Vagina (tissue), 2 donors: Measurements from ENCODE around the gene PREPL. TPM values are rescaled to one million over a fixed set of nuclear protein-coding genes. Genes with fewer than 3 reads are reported as not detected.

Experiments used
- DNase-seq, 2 donors: peaks; one replicate each; pipeline ENCODE4 v3.0.0-alpha.2; 2017; ENCODE audit errors: extremely low spot score in 2 of 2
- H3K27ac ChIP-seq: fragments of 200-600 bp; sonication (generic); one replicate; pipeline ENCODE4 v1.5.1; 2019
- H3K27me3 ChIP-seq: fragments of 200-600 bp; sonication (generic); one replicate; pipeline ENCODE4 v1.5.1; 2019
- H3K36me3 ChIP-seq, 2 donors: fragments of 200-600 bp; sonication (generic); one replicate each; pipeline ENCODE4 v1.5.1; 2017 to 2019
- H3K4me1 ChIP-seq: fragments of 200-600 bp; sonication (generic); one replicate; pipeline ENCODE4 v1.5.1; 2019
- H3K4me3 ChIP-seq, 2 donors: fragments of 200-600 bp; sonication (generic); 1 replicate in 1 of 2; 2 replicates in 1 of 2; pipeline ENCODE4 v1.5.1; 2016 to 2019
- H3K9me3 ChIP-seq: fragments of 200-600 bp; sonication (generic); one replicate; pipeline ENCODE4 v1.5.1; 2019
- POLR2A ChIP-seq, 2 donors: fragments of 450-650 bp; IDR thresholded peaks; one replicate each; pipeline ENCODE4 v1.6.1; 2017; ENCODE audit warnings: antibody characterized with exemption in 2 of 2, mild to moderate bottlenecking in 2 of 2, moderate library complexity in 2 of 2
- POLR2AphosphoS5 ChIP-seq, 2 donors: sonication (generic); formaldehyde crosslinking; IDR thresholded peaks; one replicate each; pipeline ENCODE4 v1.9.0; 2017; ENCODE audit warnings: antibody characterized with exemption in 2 of 2, mild to moderate bottlenecking in 2 of 2, low read depth in 1 of 2; ENCODE audit not compliant: insufficient read depth in 1 of 2
- intact Hi-C: fragments of 100-400 bp; cut with DNase I; formaldehyde crosslinking; loops from one replicate; pipeline ENCODE4 v1.15.1; 2023
- total RNA-seq: library from RNA; depleted of rRNA; stranded (reverse); fragments of >200 nt; gene quantifications from one replicate; pipeline ENCODE4 v1.2.3, GENCODE V29; 2016
- TF ChIP-seq, protein P1 (sequence below), 3 experiments: fragments of 450-650 bp in 2 of 3; fragments of 200-600 bp in 1 of 3; sonication (generic) in 1 of 3; IDR thresholded peaks; one replicate each; pipeline ENCODE4 v1.5.1; 2017 to 2019; ENCODE audit warnings: antibody characterized with exemption in 3 of 3, mild to moderate bottlenecking in 2 of 3, moderate library complexity in 2 of 3

Gene PREPL
- total RNA-seq, 1 donor from 2014 or later: 38.3 TPM

DNA sequence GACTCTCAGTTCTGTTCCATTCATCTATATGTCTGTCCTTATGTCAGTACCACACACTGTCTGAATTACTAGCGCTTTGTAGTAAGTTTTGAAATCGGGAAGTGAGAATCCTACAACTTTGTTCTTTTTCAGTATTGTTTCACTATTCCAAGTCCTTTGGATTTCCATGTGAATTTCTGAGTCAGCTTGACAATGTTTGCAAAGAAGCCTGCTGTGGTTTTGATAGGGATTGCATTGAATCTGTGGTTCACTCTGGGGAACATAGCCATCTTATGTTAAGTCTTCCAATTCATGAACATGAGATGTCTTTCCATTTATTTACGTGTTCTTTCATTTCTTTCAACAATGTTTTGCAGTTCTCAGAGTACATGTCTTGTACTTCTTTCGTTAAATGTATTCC lies 71.0 kb downstream of the PREPL start:
- Histone ChIP-seq H3K4me3 (no peak overlapping the region), H3K27ac (no peak overlapping the region), H3K9me3 (no peaks in the 10 kb centered on the region), H3K27me3 (no peaks in the 10 kb centered on the region), H3K4me1 (no peaks in the 10 kb centered on the region), H3K36me3 (no peaks in the 10 kb centered on the region)
- intact Hi-C loops: loop anchor here (10.0 kb wide), 1 partner anchor 45 kb away; no protein-coding TSS in a partner anchor
- TF ChIP-seq POLR2AphosphoS5 (IDR thresholded peaks at IDR 0.05; ENCODE audit: insufficient read depth in 1 of 2, low read depth in 1 of 2) (no peak), POLR2A (IDR thresholded peaks at IDR 0.05) (no peak)
- TF ChIP-seq, protein P1, sequence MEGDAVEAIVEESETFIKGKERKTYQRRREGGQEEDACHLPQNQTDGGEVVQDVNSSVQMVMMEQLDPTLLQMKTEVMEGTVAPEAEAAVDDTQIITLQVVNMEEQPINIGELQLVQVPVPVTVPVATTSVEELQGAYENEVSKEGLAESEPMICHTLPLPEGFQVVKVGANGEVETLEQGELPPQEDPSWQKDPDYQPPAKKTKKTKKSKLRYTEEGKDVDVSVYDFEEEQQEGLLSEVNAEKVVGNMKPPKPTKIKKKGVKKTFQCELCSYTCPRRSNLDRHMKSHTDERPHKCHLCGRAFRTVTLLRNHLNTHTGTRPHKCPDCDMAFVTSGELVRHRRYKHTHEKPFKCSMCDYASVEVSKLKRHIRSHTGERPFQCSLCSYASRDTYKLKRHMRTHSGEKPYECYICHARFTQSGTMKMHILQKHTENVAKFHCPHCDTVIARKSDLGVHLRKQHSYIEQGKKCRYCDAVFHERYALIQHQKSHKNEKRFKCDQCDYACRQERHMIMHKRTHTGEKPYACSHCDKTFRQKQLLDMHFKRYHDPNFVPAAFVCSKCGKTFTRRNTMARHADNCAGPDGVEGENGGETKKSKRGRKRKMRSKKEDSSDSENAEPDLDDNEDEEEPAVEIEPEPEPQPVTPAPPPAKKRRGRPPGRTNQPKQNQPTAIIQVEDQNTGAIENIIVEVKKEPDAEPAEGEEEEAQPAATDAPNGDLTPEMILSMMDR (IDR thresholded peaks at IDR 0.05): no peak
- no peak for DNase-seq

DNA sequence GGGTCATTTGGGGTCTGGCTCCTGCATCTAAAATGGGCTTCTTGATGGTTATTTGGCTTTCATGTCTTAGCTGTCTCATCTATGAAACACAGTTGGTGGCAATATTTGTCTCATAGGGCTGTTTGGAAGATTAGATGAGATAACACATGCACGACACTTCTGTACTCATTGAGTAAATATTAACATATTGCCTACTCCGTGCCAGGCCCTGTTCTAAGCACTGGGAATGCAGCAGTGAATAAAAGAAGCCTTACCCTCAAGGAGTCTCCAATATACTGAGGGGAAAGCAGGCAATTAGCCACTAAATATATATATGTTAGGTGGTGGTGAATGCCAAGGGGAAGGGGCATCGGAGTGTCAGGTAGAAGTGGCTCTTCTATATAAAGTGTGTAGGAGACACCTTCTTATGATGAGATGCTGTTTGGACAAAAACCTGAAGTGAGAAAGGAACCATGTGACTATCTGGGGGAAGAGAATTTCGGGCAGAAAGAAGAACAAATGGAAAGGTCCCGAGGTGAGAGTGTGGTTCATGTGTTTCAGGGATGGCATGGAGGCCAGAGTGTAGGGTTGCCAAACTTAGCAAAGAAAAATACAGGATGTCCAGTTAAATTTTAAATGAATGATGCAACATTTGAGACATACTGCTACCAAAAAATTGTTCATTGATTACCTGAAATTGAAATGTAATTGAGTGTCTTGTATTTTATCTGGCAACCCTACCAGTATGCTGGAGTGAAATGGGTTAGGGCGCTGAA lies 74.2 kb downstream of the PREPL start:
- Histone ChIP-seq H3K4me1 (no peaks in the 10 kb centered on the region), H3K9me3 (no peaks in the 10 kb centered on the region), H3K4me3 (no peak overlapping the region), H3K36me3 (no peaks in the 10 kb centered on the region), H3K27ac (no peak overlapping the region), H3K27me3 (no peaks in the 10 kb centered on the region)
- no peak for TF ChIP-seq POLR2AphosphoS5 (IDR thresholded peaks at IDR 0.05; ENCODE audit: insufficient read depth in 1 of 2, low read depth in 1 of 2)
- no peak for DNase-seq
- intact Hi-C loops: no loop called here

DNA sequence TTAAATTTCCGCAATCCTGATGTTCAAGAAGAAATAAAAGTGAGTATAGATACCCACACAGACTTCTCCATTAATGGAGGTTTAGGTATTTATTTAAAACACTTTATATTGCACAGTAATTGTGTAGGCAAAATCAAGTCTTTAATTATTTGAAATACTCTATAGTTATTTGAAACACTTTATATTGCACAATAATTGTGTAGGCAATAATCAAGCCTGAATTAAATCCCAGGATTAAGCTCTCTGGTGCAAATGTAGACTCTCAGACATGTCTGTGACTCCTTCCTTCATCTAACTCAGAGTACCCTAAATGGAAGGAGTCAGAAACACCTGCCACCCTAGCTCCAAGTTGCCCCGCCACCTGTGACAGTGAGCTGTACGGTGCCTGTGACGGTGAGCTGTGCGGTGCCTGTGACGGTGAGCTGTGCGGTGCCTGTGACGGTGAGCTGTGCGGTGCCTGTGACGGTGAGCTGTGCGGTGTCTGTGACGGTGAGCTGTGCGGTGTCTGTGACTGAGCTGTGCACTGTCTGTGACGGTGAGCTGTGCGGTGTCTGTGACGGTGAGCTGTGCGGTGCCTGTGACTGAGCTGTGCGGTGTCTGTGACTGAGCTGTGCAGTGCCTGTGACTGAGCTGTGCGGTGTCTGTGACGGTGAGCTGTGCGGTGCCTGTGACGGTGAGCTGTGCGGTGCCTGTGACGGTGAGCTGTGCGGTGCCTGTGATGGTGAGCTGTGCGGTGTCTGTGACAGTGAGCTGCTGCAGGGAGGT lies 75.0 kb downstream of the PREPL start:
- Histone ChIP-seq H3K4me3 (no peak overlapping the region), H3K27ac (no peak overlapping the region), H3K36me3 (no peaks in the 10 kb centered on the region), H3K4me1 (no peaks in the 10 kb centered on the region), H3K9me3 (no peaks in the 10 kb centered on the region), H3K27me3 (no peaks in the 10 kb centered on the region)
- intact Hi-C loops: no loop called here
- no peak for DNase-seq
- no peak for TF ChIP-seq POLR2A (IDR thresholded peaks at IDR 0.05)
- no peak for TF ChIP-seq POLR2AphosphoS5 (IDR thresholded peaks at IDR 0.05; ENCODE audit: insufficient read depth in 1 of 2, low read depth in 1 of 2)
- TF ChIP-seq, protein P1 (IDR thresholded peaks at IDR 0.05): no peak

DNA sequence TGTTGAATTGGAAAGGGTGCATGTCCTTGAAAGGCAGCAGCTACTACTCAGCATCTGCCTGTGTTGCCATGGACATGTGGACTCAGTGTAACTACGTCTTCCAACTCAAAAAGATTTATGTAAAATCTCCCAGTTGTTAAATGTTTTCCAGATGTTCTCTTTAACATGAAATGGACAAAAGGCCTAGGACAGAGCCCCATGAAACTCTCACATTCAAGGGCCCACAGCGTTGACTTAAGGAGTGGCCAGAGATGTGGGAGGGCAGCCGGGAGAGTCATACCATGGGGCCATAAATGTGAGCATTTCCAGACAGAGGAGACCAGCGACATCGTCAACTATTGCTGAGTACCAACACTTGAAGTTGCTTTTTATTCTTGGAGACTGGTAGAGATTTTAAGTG lies 76.1 kb downstream of the PREPL start:
- no peak for DNase-seq
- intact Hi-C loops: no loop called here
- Histone ChIP-seq H3K9me3 (no peaks in the 10 kb centered on the region), H3K36me3 (no peaks in the 10 kb centered on the region), H3K4me3 (no peak overlapping the region), H3K27ac (no peak overlapping the region), H3K4me1 (no peaks in the 10 kb centered on the region), H3K27me3 (no peaks in the 10 kb centered on the region)
- no peak for TF ChIP-seq POLR2AphosphoS5 (IDR thresholded peaks at IDR 0.05; ENCODE audit: insufficient read depth in 1 of 2, low read depth in 1 of 2)
- no peak for TF ChIP-seq POLR2A (IDR thresholded peaks at IDR 0.05)
- TF ChIP-seq, protein P1 (IDR thresholded peaks at IDR 0.05): no peak

DNA sequence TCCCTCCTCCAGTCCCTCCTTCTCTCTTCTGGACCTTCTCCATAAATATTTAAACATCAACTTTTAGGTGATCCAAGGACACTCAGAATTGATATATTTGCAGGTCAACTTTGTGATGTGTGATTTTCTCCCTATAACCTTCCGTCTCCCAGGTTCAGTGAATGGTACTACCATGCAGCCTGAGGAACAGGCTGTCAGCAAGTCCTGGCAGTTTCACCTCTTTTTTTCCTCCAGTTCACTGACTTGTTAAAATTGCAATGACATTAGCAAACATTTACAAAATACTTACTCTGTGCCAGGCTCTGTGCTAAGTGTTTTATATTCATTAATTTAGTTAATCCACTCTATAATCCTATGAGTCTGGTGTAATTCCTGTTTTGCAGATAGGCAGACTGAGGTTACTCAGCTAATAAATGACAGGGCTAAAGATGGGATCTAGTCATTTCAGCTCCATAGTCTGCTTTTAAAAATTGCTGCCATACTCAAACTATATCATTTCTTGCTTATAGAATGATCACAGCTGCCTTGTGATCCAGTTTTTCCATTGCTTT lies 78.1 kb downstream of the PREPL start:
- H3K27me3 ChIP-seq: no peaks in the 10 kb centered on the region
- intact Hi-C loops: no loop called here

More for the DNA sequence above, 78.1 kb downstream of the PREPL start:
- Histone ChIP-seq H3K36me3 (no peaks in the 10 kb centered on the region), H3K9me3 (no peaks in the 10 kb centered on the region), H3K27ac (no peak overlapping the region), H3K4me3 (no peak overlapping the region), H3K4me1 (no peaks in the 10 kb centered on the region)
- TF ChIP-seq POLR2A (IDR thresholded peaks at IDR 0.05): no peak
- TF ChIP-seq, protein P1 (IDR thresholded peaks at IDR 0.05): no peak
- TF ChIP-seq POLR2AphosphoS5 (IDR thresholded peaks at IDR 0.05; ENCODE audit: insufficient read depth in 1 of 2, low read depth in 1 of 2): no peak
- no peak for DNase-seq
